Kidney (tissue), 14 donors: Measurements from ENCODE around the gene CDK5RAP2. TPM values are rescaled to one million over a fixed set of nuclear protein-coding genes. Genes with fewer than 3 reads are reported as not detected.

ENCODE experiments used
- DNase-seq, 5 donors: peaks; one replicate each; pipeline ENCODE4 v3.0.0-alpha.2; 2013 to 2020
- FAIRE-seq: peaks from 2 replicates; lab custom pipeline; 2012; peaks lifted over from hg19 to GRCh38; lab: Jason Lieb, UNC
- H3K27ac ChIP-seq, 2 donors: one replicate each; pipeline ENCODE4 v1.7.0; 2013; ENCODE audit warnings: low read depth in 2 of 2, low read length in 2 of 2, inconsistent platforms in 1 of 2
- H3K27me3 ChIP-seq: one replicate; pipeline ENCODE4 v1.7.1; 2013; ENCODE audit warnings: low read length, inconsistent platforms; ENCODE audit not compliant: control insufficient read depth, insufficient read depth
- H3K36me3 ChIP-seq, 3 donors: one replicate each; pipeline versions ENCODE4 v1.7.0 to v1.7.1; 2013; ENCODE audit warnings: low read length in 3 of 3, control low read depth in 1 of 3, inconsistent platforms in 1 of 3; ENCODE audit not compliant: insufficient read depth in 3 of 3, control insufficient read depth in 2 of 3
- H3K4me1 ChIP-seq, 3 donors: one replicate each; pipeline versions ENCODE4 v1.7.0 to v1.7.1; 2013; ENCODE audit warnings: low read length in 3 of 3, inconsistent platforms in 1 of 3, low read depth in 1 of 3; ENCODE audit not compliant: control insufficient read depth in 2 of 3, insufficient read depth in 2 of 3
- H3K4me3 ChIP-seq, 3 donors: one replicate each; pipeline versions ENCODE4 v1.7.0 to v1.8.1; 2013; ENCODE audit warnings: low read length in 3 of 3, control low read depth in 1 of 3, inconsistent platforms in 1 of 3
- H3K9ac ChIP-seq, 3 donors: one replicate each; pipeline versions ENCODE4 v1.7.0 to v1.7.1; 2013; ENCODE audit warnings: low read length in 3 of 3, control low read depth in 1 of 3, inconsistent platforms in 1 of 3
- H3K9me3 ChIP-seq, 3 donors: one replicate each; pipeline versions ENCODE4 v1.7.0 to v1.7.1; 2013; ENCODE audit warnings: low read length in 3 of 3, control low read depth in 1 of 3, inconsistent platforms in 1 of 3; ENCODE audit not compliant: control insufficient read depth in 2 of 3, insufficient read depth in 1 of 3
- CTCF ChIP-seq: IDR thresholded peaks from 3 replicates; pipeline ENCODE4 v1.5.1; 2012; ENCODE audit warnings: mild to moderate bottlenecking, moderate library complexity, borderline replicate concordance; ENCODE audit not compliant: insufficient read depth; ENCODE audit errors: extremely low read depth
- intact Hi-C: fragments of 100-400 bp; cut with DNase I; formaldehyde crosslinking; loops from one replicate; pipeline ENCODE4 v1.11.1; 2022
- polyA plus RNA-seq: library from polyadenylated mRNA; stranded (reverse); fragments of 350-450 nt; fragmentation: Illumina TruSeq; extraction: RNeasy Lipid Tissue Mini Kit (QIAGEN cat#74804); gene quantifications from one replicate; pipeline ENCODE4 v1.2.3, GENCODE V29; 2014; ENCODE audit warnings: low read depth, low replicate concordance; ENCODE audit not compliant: insufficient read depth
- total RNA-seq: library from RNA; stranded (reverse); fragmentation: NEBNext Ultra II Directional; extraction: Animal tissue kit (Norgen Biotek cat#: 25700); gene quantifications from one replicate; pipeline ENCODE4 v1.2.1, GENCODE V29; 2021
- donor health status: control.
- donor health status: control.
- donor health status: control.
- donor health status: control.
- donor health status: control.
- donor health status: DM: yes; HTN: yes; CAD: no.
- donor health status: Normal renal cell carcinoma (clear cell type).

CDK5RAP2 gene
- total and polyA plus RNA-seq, 2 donors from 2014 or later: 20.9 to 35.3 TPM

DNA sequence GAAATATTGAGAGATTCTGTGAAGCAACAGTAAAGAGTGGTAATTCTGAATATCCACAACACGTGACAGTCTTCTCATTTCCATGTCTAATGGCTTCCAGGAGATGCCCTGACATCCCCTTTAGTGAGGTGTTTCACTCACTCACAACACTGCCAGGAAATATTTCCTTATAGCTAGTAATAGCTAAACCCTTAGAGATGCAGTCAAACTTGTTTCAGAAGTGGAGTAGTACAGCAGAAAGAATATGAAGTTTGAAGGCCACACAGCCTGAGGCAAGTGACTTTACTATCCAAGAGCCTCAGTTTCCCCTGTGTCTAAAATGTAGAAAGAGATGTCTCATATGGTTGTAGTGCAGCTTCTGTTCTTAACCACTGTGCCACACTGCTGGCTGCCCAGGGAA lies 139.2 kb downstream of the CDK5RAP2 start:
- peaks cover 14 to 21% (median 21%) of the 10 kb centered on the region in 3 donors for H3K36me3 ChIP-seq
- no peak overlapping the region for H3K27ac ChIP-seq
- no peak for FAIRE-seq
- no peaks in the 10 kb centered on the region for H3K27me3 ChIP-seq
- H3K9me3 ChIP-seq: no peaks in the 10 kb centered on the region
- H3K4me1 ChIP-seq: no peaks in the 10 kb centered on the region
- no peak for DNase-seq
- intact Hi-C loops: no loop called here
- H3K4me3 ChIP-seq: no peak overlapping the region
- H3K9ac ChIP-seq: no peak overlapping the region
- TF ChIP-seq CTCF: no peak

DNA sequence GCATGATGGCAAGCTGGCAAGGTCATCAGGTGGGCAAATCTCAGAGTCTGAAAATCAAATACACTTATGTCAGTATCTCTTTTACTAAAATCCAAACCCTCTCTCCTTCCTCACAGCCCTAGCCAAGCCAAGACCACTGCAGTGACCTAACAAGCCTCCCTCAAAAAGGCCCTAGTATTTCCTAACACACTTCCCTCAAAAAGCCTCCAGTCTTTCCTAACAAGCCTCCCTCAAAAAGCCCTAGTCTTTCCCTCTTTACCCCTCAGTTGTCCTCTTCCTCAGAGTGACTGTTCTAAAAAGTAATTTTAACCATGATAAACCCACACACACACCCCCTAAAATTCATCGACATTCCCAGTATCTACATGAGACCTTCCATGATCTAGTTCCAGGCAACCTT lies 140.0 kb downstream of the CDK5RAP2 start:
- Histone ChIP-seq H3K27me3 (no peaks in the 10 kb centered on the region), H3K4me3 (no peak overlapping the region), H3K4me1 (no peaks in the 10 kb centered on the region), H3K36me3 (peaks cover 14 to 21% (median 21%) of the 10 kb centered on the region in 3 donors), H3K9ac (no peak overlapping the region), H3K27ac (no peak overlapping the region), H3K9me3 (no peaks in the 10 kb centered on the region)
- intact Hi-C loops: no loop called here
- FAIRE-seq (no peak), DNase-seq (no peak)
- TF ChIP-seq CTCF: no peak

GRCh38 chr9:120438836-120439546 lies 141.0 kb downstream of the CDK5RAP2 start:
- no peak for DNase-seq
- Histone ChIP-seq H3K4me1 (no peaks in the 10 kb centered on the region), H3K9ac (no peak overlapping the region), H3K36me3 (peaks cover 14 to 23% (median 15%) of the 10 kb centered on the region in 3 donors), H3K4me3 (no peak overlapping the region), H3K9me3 (no peaks in the 10 kb centered on the region), H3K27me3 (no peaks in the 10 kb centered on the region), H3K27ac (no peak overlapping the region)
- intact Hi-C loops: no loop called here
- TF ChIP-seq CTCF: peak; percentile 42
- FAIRE-seq: no peak
